ENCODE measurements around the gene AGPAT4. TPM values are rescaled to one million over a fixed set of nuclear protein-coding genes. Genes with fewer than 3 reads are reported as not detected.
A peak's percentile ranks its signal among the peaks of the same experiment; 100 is the strongest.
"Not testable (repeated sequence)": the region's sequence is repeated elsewhere in the genome, so short reads cannot be mapped to it uniquely, and the experiment has no call there.

AGPAT4 gene
- total RNA-seq, 1 experiment from 2014 or later, result 4.9 TPM

- DNase-seq (ENCODE audit: low read depth), result no peak
Observed at GRCh38 chr6:161141173-161141572, 132.7 kb downstream of the AGPAT4 start.

GRCh38 chr6:161140554-161140875, 133.3 kb downstream of the AGPAT4 start:
- no peak for DNase-seq (ENCODE audit: low read depth)

DNA sequence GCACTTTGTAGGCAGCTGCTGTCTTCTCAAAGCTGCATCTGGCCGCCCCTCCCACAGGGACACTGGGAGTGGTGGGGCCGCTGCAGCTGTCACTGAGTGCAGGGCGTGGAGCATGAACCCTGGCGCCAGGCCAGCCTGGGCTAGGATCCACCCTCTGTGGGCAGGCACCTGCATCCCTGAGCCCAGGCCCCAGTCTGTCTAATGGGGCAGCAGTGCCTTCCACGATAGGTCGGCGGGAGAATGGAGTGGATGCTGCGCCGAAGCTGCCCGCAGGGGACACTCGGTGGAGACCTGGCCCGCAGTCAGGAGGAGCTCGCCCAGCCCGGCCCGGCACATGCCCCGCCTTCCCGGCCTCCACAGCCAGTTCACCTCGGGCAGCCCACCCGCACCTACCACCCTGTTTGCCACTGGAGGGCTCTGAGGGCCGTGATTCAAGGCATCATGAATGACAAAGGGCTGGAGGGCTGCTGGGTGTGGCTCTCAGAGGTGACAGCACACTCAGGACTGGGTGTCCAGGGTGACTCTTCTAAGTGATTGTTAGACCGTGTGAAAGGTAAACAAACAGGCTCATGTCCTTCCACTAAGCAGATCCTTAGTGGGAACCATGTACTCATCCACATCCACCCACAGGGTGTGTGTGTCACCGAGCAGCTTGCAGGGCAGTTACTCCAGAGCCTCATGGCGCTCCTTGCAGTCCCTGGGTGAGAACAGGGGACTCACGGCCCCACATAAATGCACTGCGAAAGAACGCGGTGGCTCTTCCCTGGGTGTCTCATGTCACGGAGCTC, 133.9 kb downstream of the AGPAT4 start:
- DNase-seq (ENCODE audit: low read depth), result no peak

DNA sequence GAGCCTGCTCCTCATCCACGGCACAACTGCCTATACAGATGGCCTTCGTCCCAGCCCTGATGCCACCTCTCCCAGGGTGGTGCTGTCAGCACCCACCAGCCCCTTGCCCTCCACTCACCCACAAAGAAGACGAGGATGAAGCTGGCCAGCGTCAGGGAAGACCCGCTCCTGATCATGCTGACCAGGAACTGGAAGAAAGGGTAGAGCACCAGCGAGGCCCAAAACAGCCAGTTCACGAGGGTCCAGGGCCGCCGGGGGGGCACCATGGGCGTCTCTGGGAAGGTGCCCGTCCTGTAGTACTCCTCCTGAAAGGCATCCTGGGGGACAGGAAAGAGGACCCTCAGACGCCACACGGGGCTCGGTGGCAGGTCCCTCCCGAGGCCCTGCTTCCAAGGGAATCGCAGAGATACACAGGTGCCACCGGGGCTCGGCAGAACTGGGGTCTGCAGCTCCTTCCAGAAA, 134.5 kb downstream of the AGPAT4 start:
- no peak for DNase-seq (ENCODE audit: low read depth)

GRCh38 chr6:161138543-161139303, 135.1 kb downstream of the AGPAT4 start:
- no peak for DNase-seq (ENCODE audit: low read depth)

DNA sequence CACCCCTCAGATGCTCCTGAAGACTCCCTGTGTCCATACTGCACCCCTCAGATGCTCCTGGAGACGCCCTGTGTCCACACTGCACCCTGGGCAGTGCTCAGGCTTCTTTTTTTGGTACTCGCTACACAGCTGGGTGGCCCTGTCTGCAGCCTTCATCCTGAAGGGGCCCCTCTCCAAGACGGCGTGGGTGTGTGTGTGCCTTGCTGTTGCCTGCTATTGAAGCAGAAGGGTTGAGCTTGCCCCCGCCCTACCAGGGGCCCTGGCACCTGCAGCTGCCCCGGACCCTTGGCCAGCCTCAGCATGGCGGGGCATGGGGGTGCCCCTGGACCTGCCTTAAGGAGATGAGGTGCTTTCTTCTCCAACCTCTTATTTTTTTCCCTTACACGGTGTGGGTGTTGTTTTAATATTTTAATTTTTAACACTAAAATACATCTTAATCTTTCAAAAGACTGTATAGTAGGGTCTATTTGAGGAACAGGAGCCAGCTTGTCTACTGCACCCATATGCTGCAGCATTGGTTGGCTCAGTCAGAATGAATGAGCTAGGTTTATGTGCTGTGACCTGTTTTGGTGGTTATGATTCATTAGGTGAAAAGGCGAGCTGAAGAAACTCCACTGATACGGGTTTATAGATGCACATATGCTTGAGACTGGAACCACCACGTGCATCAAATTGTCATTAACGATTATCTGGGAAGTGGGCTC, 135.9 kb downstream of the AGPAT4 start:
- DNase-seq (ENCODE audit: low read depth), result peak; percentile 26

GRCh38 chr6:161137320-161137719, 136.5 kb downstream of the AGPAT4 start:
- no peak for DNase-seq (ENCODE audit: low read depth)

GRCh38 chr6:161136655-161137054, 137.2 kb downstream of the AGPAT4 start:
- DNase-seq (ENCODE audit: low read depth), result no peak

GRCh38 chr6:161135695-161136591, 137.9 kb downstream of the AGPAT4 start:
- DNase-seq (ENCODE audit: low read depth), result no peak

- DNase-seq (ENCODE audit: low read depth), result no peak
Observed at GRCh38 chr6:161134550-161135298, 139.1 kb downstream of the AGPAT4 start.

DNA sequence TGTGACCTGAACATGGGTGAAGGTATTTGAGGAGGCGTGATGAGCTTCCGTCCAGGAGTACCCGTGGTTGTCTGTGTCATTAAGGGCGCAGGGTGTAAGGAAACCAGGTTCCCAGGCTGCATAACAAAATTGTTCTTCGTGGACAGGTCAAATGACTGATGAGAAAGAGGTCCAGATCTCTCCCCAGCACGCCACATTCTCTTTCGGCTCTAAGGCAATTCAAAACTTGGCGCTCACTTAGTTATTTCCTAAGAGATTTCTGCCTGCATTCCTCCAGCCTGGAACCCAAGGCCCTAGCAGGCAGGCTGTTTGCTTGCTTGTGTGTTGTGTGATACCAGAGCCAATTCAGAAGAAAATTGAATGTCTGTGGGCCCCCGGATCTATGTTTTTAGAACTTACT, 139.9 kb downstream of the AGPAT4 start:
- DNase-seq (ENCODE audit: low read depth), result no peak

DNA sequence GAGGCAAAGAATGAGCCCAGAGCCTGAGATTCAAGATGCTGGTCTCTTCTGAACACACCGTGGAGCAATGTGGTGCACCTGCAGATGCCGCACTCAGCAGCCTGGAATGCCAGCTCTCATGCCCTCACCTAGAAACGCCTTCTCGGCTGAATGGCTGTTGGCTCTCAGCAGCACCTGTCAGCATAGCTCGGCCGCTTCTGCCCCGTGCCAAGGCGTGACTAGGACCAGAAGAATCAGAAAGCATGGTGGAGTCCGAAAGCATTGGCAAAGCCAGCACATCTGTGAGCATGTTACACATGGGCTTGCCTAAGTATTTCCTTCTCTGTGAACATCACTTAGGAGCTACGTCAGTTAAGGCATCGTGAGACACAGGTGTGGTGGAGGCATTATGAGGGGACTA, 141.5 kb downstream of the AGPAT4 start:
- no peak for DNase-seq (ENCODE audit: low read depth)

DNA sequence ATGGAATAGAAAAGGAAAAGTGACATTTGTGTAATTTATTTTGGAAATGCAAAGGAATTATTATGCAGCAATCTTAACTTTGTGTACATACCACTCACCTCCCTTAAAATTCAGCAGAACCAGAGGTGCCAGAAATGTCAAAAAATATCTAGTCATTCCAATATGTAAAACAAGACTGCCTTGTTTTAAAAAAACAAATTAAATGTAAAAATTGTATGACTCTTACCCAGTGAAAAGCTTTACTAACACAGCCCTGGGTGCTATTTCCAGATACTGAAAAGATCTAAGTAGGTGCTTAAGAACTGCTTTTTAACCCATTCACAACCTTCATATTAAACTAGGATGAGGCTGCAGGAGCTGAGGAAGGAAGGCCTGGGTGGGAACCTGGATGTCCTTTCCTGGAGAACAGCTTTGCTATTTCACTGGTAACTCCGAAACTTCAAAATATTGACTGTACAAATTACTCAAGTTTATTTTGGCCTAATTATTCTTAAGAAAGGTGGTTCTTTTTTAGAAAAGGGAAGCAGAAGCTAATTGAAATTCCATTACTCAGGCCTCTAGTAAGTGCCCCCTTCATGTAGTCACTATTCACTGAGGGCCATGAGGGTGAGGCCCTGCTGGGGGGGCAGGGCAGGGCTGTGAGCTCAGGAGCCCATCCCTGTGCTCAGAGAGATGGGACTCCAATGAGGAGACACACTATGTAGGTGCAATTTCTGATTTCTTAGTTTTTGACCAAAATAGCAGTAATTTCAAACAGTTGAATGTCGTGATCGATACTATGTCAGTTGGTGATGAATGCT, 142.7 kb downstream of the AGPAT4 start:
- no peak for DNase-seq (ENCODE audit: low read depth)

DNA sequence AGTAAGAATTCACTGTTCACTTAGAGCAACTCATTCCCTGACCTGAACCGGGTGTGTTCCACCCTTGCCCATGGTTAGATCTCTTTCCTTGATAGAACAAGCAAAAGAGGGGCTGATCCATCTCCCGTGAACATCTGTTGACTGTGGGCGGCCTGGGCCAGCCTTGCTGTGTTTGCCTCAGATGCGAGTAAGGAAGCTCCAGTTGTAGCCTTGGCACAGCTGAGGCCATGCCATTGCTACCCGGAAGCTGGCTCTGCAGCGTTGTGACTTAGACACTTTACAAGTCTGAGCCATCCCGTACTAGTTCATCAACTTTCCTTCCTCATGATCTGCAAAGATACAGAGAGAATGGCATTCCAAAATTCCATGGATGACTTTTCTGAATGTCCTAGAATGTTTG, 143.3 kb downstream of the AGPAT4 start:
- no peak for DNase-seq (ENCODE audit: low read depth)

DNA sequence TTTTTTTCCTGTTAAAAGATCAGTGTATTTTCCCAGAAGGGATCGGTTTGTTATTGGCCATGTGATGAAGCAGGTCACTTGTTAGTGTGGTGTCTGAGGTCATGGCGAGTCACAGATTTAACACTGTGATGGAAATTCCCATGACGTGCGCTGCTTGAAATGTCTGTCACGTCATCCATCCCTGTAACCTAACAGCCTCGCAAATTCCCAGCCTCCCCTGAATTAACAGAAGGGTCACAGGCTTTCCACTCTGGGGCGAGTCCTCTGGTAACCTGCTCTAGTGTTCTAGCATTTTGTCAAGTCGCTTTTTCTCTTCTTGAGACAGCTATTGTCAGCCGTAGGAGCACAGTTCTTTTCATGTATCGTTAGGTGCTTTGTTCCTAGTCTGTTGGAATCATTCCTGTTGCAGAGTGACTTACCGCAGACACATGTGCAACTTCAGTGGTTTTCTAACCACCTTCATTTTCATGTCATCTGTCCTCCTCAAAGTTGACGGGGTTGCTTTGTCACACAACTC, 145.1 kb downstream of the AGPAT4 start:
- DNase-seq (ENCODE audit: low read depth), result peak; percentile 78

DNA sequence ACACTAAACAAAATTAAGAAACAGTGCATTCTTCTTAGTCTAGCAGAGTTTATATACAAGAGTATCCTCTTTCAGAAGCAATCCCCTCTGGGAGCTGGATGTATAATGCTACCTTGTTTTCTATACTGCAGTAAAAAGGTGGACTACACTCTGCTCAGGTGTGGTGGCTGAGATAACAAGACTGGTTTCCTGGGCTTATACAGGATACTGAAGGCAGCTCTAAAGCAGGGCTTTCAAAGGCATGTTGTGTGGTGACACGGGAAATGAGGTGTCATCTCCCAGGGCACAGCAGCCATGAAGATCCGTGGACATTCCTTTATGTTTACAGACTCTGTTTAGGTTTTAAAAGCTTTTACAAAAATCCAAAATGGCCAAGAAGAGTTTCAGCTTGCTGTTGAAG, 145.6 kb downstream of the AGPAT4 start:
- no peak for DNase-seq (ENCODE audit: low read depth)

- DNase-seq (ENCODE audit: low read depth), result no peak
Observed at GRCh38 chr6:161127071-161127740, 146.7 kb downstream of the AGPAT4 start.

DNA sequence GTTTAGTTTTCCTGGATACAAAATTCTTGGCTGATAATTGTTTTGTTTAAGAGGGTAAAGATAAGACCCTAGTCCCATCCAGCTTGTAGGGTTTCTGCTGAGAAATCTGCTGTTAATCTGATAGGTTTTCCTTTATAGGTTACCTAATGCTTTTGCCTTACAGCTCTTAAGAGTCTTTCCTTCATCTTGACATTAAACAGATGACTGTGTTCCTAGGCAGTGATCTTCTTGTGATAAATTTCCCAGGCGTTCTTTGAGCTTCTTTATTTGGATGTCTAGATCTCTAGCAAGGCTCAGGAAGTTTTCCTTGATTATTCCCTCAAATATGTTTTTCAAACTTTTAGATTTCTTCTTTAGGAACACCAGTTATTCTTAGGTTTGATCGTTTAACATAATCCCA, 148.3 kb downstream of the AGPAT4 start:
- DNase-seq (ENCODE audit: low read depth), result no peak

DNA sequence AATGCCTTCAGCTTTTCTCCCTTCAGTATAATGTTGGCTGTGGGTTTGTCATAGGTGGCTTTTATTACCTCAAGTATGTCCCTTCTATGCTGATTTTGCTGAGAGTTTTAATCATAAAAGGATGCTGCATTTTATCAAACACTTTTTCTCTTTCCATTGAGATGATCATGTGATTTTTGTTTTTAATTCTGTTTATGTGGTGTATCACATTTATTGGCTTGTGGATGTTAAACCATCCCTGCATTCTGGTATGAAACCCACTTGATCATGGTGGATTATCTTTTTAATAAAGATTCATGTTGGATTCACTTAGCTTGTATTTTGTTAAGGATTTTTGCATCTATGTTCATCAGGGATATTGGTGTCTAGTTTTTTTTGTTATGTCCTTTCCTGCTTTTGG, 150.5 kb downstream of the AGPAT4 start:
- not testable (repeated sequence) for DNase-seq (ENCODE audit: low read depth)

Data from HT1080 (cell line).